Neural cell (in vitro differentiated cells): Measurements from ENCODE around the gene TTC13.

ENCODE experiments used
- EP300 ChIP-seq: fragments of 450-650 bp; conservative IDR thresholded peaks from 2 replicates; pipeline ENCODE4 v1.6.1; 2014; ENCODE audit warnings: antibody characterized with exemption, mild to moderate bottlenecking, moderate library complexity; ENCODE audit not compliant: poor library complexity, severe bottlenecking
- EZH2 ChIP-seq: fragments of 200-600, 300-800 bp; shearing (Covaris generic), sonication (generic); IDR thresholded peaks from 2 replicates; pipeline ENCODE4 v1.6.1; 2014; ENCODE audit warnings: antibody characterized with exemption, low read length, borderline replicate concordance, mild to moderate bottlenecking; ENCODE audit not compliant: insufficient read depth, poor library complexity, severe bottlenecking
- MXI1 ChIP-seq: fragments of 450-650 bp; conservative IDR thresholded peaks from 2 replicates; pipeline ENCODE4 v1.6.1; 2014; ENCODE audit warnings: antibody characterized with exemption, mild to moderate bottlenecking; ENCODE audit not compliant: poor library complexity, severe bottlenecking
- POLR2AphosphoS5 ChIP-seq: IDR thresholded peaks from 2 replicates; pipeline ENCODE4 v1.6.1; 2012
- RAD21 ChIP-seq: fragments of 450-650 bp; conservative IDR thresholded peaks from 2 replicates; pipeline ENCODE4 v1.6.1; 2014; ENCODE audit warnings: antibody characterized with exemption, mild to moderate bottlenecking, moderate library complexity
- SMC3 ChIP-seq: fragments of 450-650 bp; conservative IDR thresholded peaks from 2 replicates; pipeline ENCODE4 v1.6.1; 2014; ENCODE audit warnings: antibody characterized with exemption, mild to moderate bottlenecking, moderate library complexity; ENCODE audit not compliant: poor library complexity
- TAF1 ChIP-seq: IDR thresholded peaks from 2 replicates; pipeline ENCODE4 v1.6.1; 2012; ENCODE audit warnings: low read depth
- TF ChIP-seq, protein P1 (sequence below): fragments of 450-650 bp; IDR thresholded peaks from 2 replicates; pipeline ENCODE4 v1.5.1; 2014; ENCODE audit warnings: antibody characterized with exemption, mild to moderate bottlenecking, moderate library complexity; ENCODE audit not compliant: poor library complexity, severe bottlenecking

DNA sequence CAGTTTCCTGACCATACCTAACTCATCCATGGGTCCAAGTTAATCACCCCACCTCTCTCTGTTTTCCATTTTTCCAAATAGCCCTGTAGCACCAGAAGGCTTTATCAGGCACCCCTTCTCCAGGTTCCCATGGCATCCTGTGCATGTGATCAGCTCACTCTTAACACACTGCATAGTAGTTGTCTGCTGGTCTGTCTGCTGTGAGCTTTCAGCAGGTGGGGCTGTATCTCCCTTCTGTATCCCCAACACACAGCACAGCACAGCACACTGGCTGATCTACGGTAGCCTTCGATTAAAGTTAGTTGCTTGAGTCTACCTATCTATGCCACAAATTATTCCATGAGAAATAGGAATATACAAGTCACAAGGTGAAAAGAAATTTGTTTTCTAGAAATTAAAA lies 56.0 kb downstream of the TTC13 start:
- TF ChIP-seq, protein P1, sequence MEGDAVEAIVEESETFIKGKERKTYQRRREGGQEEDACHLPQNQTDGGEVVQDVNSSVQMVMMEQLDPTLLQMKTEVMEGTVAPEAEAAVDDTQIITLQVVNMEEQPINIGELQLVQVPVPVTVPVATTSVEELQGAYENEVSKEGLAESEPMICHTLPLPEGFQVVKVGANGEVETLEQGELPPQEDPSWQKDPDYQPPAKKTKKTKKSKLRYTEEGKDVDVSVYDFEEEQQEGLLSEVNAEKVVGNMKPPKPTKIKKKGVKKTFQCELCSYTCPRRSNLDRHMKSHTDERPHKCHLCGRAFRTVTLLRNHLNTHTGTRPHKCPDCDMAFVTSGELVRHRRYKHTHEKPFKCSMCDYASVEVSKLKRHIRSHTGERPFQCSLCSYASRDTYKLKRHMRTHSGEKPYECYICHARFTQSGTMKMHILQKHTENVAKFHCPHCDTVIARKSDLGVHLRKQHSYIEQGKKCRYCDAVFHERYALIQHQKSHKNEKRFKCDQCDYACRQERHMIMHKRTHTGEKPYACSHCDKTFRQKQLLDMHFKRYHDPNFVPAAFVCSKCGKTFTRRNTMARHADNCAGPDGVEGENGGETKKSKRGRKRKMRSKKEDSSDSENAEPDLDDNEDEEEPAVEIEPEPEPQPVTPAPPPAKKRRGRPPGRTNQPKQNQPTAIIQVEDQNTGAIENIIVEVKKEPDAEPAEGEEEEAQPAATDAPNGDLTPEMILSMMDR, result no peak
- no peak for TF ChIP-seq RAD21
- no peak for TF ChIP-seq SMC3
- no peak for TF ChIP-seq EZH2
- no peak for TF ChIP-seq POLR2AphosphoS5
- TF ChIP-seq TAF1, result no peak
- no peak for TF ChIP-seq EP300
- TF ChIP-seq MXI1, result no peak
